Activated CD4-positive, alpha-beta T cell treated with anti-CD3 and anti-CD28 coated beads, Interleukin-2, amount 50 U/mL, for 24 hours (primary cell): ENCODE measurements around the gene LCN6.
"Not testable (repeated sequence)": the region's sequence is repeated elsewhere in the genome, so short reads cannot be mapped to it uniquely, and the experiment has no call there.

Experiments used
- DNase-seq, 2 donors: peaks; one replicate each; pipeline ENCODE4 v3.0.0-alpha.2; 2020; ENCODE audit warnings: low read depth in 1 of 2, low spot score in 1 of 2

The LCN6 gene

DNA sequence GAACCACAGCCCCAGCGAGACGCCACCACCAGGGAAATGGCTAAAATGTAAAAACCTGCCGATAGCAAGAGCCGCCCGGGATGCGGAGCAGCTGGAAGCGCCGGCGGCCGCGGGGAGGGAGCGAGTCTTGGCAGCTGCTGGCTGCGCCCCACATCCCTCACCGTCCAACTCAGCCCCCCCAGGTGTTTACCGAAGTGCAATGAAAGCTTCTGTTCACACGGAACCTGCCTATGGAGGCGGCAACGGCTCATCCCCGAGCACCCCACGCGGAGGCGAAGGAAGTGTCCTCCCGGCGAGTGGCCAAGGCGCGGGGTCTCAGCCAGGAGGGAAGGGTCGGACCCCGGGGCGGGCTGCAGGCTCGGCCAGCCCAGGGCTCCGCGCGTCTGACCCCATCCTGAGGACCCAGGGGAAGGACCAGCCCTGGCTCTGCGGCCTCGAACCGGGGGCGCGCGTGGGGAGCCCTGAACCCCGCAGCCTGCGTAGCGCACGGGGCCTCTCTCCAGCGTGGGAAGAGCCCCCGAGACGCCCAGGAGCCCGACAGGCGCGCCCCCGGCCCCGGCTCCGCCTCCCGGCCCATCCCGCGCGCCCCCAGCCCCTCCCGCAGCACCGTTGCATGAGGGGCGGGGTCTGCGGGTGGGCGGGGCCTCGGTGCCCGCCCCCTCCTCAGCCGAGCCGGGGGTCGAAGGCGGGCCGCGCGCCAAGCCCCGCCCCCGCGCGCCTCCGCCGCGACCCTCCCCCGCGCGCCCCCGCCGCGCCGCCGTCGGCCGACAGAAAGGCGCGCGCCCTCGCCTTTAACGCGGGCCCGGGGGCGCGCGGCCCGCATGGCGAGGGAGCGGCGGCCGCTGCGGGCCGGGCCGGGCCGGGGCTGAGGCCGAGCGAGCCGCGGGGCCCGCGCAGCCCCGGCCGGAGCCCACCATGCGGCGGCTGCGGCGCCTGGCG is 36.3 kb downstream of the LCN6 start, which contains the start of gene DIPK1B:
Gene DIPK1B (plus strand): TSS at position 822 of the 939 bp plus-strand sequence. CDS start 94 bp downstream, at position 916.
- DNase-seq: no peak

DNA sequence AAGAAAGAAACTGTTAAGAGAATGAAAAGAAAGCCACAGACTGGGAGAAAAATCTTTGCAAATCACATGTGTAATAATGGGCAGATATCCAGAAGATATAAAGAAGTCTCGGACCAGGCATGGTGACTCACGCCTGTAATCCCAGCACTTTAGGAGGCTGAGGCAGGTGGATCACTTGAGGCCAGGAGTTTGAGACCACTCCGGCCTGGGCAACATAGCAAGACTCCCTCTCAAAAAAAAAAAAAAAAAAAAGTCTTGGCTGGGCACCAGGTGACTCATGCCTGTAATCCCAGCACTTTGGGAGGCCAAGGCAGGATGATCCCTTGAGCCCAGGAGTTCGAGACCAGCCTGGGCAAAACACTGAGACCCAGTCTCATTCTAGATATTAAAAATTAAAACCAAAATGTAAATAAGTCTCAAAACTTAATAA is 37.1 kb downstream of the LCN6 start:
- DNase-seq: not testable (repeated sequence)

DNA sequence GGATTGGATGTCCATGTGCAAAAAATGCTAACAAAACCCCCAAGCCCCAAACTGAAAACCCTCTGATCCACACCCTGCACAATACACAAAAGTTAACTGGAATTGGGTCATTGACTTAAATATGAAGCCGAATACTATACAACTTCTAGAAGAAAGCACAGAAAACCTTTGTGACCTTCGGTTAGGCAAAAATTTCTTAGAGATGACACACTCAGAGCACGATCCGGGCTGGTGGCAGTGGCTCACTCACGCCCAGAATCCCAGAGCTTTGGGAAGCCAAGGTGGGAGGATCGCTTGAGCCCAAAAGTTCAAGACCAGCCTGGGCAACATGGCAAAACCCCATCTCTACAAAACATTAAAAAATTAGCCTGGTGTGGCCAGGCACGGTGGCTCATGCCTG is 37.8 kb downstream of the LCN6 start:
- DNase-seq: no peak

DNA sequence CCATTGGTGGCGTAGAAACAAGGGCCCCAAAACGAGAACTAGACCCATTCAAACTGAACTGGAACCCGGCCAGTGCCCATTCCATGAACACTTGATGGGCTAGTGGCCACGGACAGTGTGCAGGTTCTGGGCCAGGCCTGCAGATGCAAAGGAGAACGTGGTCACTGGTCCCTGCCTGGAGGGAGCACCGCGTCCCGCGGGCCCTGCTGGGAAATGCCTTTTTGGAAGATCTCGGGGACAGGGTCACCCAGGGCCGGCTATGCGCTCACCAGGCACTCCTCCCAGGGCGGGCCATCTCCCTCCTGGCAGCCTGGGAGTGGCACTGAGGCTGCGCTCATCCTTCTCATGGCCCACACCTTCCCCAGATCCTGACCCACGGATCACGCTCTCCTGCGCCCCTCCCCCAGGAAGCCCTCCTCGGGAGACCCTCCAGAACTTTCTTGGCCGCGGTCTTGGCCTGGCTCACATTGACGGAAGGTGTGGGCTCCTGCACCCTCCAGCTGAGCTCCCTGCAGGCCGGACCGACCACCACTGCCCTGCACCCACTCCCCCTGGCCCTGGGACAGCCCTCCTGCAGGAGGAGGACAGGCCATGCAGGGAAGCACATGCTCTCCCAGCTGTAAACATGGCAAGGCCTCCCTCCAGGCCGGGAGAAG is 38.7 kb downstream of the LCN6 start:
- DNase-seq: no peak

- DNase-seq: no peak
These were observed 40.3 kb downstream of the LCN6 start for GRCh38 chr9:136707849-136708517.

- no peak for DNase-seq
These were observed 41.3 kb downstream of the LCN6 start for GRCh38 chr9:136707011-136707410.

GRCh38 chr9:136705564-136705963 is 42.8 kb downstream of the LCN6 start:
- no peak for DNase-seq

DNA sequence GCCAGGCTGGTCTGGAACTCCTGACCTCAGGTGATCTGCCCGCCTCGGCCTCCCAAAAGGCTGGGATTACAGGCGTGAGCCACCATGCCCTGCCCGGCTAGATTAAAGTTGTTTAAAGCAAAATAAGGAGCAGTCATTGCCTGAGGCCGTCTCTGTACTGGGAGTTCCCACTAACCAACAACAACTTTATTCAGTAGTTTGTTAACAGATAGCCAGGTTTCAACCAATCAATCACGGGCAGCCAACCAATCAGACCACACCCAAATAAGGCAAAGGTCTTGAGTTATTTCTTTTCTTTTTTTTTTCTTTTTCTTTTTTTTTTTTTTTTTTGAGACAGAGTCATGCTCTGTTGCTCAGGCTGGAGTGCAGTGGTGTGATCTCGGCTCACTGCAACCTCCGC is 43.6 kb downstream of the LCN6 start:
- not testable (repeated sequence) for DNase-seq

- no peak for DNase-seq
These were observed 45.0 kb downstream of the LCN6 start for GRCh38 chr9:136703276-136703860.

DNA sequence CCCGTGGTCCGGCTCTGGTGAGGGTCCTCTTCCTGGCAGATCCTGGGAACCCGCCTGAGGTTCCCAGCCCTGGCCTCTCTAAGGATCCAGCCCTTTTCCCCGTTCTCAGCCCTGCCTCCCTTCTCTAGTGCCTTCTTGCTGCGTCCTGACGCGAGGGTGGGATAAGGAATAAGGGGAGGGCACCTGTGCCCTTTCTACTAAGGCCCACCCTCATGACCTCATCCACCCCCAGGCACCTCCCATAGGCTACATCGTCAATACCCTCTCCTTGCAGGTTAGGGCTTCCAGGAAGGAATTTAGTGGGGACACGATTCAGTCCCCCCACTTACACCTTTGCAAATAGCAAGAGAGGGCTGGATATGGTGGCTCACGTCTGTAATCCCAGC is 46.7 kb downstream of the LCN6 start:
- DNase-seq: no peak

DNA sequence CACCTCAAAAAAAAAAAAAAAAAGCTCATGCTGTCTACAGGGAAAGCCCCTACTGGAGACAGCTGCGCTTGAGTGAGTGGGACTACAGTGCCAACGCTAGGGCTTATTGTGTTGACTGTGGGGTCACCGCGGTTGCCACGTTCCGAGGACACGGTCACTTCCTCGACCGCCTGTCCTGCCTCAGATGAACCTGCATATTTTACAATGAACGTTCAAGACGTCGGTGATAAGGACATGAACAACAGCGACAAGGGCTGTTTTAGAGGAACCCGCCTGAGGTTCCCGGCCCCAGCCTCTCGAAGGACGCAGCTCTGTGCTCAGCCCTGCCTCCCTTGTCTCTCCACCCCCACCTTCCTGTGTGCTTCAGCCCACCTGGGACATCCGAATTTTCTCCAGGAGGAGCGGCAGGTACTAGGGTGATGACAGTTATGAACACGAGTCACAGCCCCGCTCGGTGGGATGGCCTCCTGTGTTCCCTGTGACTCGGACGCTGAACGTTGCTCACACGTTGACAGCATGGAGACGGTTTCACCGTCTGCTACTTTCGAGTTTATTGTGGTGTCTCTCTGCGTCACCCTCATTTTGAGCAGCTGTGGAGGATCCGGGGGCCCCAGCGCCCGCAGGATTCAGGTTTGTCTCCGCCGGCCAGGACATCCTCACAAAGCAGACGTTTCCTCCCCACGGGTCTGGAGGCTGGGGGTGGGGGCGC is 47.2 kb downstream of the LCN6 start:
- peak; percentile 50 to 72 for DNase-seq

DNA sequence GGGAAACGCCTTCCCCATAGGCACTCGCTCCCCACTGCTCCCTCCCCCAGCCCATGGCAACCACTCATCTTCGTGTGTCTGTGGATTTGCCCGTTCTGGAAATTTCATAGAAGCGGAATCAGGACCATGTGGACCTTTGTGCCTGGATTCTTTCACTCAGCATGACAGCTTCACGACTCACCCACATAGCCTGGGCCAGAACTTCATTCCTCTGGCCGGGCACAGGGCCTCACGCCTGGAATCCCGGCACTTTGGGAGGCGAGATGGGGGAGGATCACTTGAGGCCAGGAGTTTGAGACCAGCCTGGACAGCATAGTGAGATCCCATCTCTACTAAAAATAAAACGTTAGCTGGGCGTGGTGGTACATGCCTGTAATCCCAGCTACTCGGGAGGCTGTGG is 48.0 kb downstream of the LCN6 start:
- no peak for DNase-seq

- DNase-seq: no peak
These were observed 49.6 kb downstream of the LCN6 start for GRCh38 chr9:136698635-136699246.

DNA sequence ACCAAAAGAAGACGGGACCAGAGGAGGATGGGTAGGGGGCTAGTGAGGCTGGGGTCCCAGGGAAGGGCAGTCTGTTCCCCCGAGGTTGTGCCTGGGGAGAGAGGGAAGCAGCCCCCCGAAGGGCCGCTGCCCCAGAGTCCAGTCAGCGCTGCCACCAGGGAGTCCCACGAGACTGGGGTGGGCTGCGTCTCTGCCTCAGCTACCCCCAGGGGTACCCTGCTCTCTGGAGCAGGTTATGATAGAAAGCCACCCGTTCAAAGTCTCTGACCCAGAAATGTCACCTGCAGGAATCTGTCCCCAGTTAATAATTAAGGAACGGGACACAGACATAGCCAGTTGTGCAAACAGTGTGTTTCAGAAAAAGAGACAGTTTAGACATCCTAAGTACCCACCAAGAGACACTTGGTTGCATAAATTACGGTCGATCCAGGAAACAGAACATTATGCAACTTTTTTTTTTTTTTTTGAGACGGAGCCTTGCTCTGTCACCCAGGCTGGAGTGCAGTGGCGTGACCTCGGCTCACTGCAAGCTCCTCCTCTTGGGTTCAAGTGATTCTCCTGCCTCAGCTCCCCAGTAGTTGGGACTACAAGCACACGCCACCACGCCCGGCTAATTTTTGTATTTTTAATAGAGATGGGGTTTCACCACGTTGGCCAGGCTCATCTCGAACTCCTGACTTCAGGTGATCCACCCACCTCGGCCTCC is 50.4 kb downstream of the LCN6 start:
- DNase-seq: no peak

- no peak for DNase-seq
These were observed 51.0 kb downstream of the LCN6 start for GRCh38 chr9:136697146-136697820.

GRCh38 chr9:136696502-136696901 is 51.8 kb downstream of the LCN6 start:
- DNase-seq: no peak

DNA sequence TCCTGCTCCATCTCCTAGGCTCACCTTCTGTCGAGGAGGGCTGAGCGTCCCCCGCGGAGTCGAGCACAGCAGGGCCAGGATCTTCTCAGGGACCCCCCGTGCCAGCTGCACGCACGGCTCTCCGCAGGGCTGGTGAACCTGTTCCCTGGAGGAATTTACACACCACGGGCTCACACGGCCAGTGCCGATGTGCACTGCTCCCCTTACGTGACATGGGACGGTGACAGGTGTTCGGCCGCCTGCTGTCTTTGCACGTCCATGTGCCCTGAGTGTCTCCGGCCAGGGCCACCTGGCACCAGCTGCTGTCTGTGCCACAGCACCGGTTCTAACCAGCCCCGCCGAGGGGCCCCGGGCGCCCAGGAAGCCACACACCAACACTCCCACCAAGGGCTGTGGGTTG is 52.4 kb downstream of the LCN6 start:
- DNase-seq: no peak

DNA sequence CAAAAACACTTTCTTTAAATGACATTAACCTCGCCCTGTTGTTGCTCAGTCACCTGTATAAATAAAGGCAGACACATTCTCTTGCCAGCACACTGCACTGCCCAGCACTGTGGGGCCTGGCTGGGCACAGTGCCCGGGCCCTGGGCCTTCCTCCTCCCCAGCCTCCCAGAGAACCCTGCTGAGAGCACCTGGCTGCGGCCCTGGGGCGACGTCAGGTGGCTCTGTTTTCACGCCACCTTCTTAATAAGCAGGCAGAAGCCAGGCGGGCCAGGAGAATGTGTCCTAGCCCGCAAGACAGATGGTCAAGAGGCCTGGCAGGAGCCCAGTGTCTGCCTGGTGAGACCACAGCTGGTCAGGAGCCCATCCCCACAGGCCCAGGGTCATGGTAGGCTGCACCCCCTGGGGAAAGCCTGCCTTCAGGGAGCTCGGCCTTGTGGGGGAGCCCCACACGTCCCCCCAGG is 52.9 kb downstream of the LCN6 start:
- no peak for DNase-seq

- DNase-seq: no peak
These were observed 53.5 kb downstream of the LCN6 start for GRCh38 chr9:136694872-136695247.
